Uterus (tissue), 4 donors: Measurements from ENCODE around the gene NUDT6. TPM values are rescaled to one million over a fixed set of nuclear protein-coding genes. Genes with fewer than 3 reads are reported as not detected.

Experiments
- DNase-seq, 2 donors: peaks; one replicate each; pipeline ENCODE4 v3.0.0-alpha.2; 2019 to 2020
- H3K27ac ChIP-seq, 2 donors: fragments of 200-600 bp; sonication (generic); 1 replicate in 1 of 2; 2 replicates in 1 of 2; pipeline ENCODE4 v1.5.1; 2016 to 2018
- H3K27me3 ChIP-seq, 2 donors: fragments of 200-600 bp; sonication (generic); one replicate each; pipeline ENCODE4 v1.5.1; 2018 to 2019; ENCODE audit warnings: control low read depth in 1 of 2
- H3K36me3 ChIP-seq, 2 donors: fragments of 200-600 bp; sonication (generic); one replicate each; pipeline ENCODE4 v1.5.1; 2019; ENCODE audit warnings: control low read depth in 1 of 2
- H3K4me1 ChIP-seq, 2 donors: fragments of 200-600 bp; sonication (generic); one replicate each; pipeline ENCODE4 v1.5.1; 2018 to 2019; ENCODE audit warnings: control low read depth in 1 of 2
- H3K4me3 ChIP-seq, 2 donors: fragments of 200-600 bp; sonication (generic); 1 replicate in 1 of 2; 2 replicates in 1 of 2; pipeline ENCODE4 v1.5.1; 2018 to 2019; ENCODE audit warnings: mild to moderate bottlenecking in 1 of 2
- H3K9me3 ChIP-seq, 2 donors: fragments of 200-600 bp; sonication (generic); one replicate each; pipeline ENCODE4 v1.5.1; 2019; ENCODE audit warnings: control low read depth in 1 of 2
- CTCF ChIP-seq, 4 experiments: fragments of 200-600 bp in 2 of 4; fragments of 450-650 bp in 2 of 4; sonication (generic) in 2 of 4; IDR thresholded peaks; one replicate each; pipeline ENCODE4 v1.5.1; 2016 to 2019; ENCODE audit warnings: antibody characterized with exemption in 4 of 4, mild to moderate bottlenecking in 2 of 4, moderate library complexity in 1 of 4
- POLR2A ChIP-seq, 2 donors: fragments of 450-650 bp; IDR thresholded peaks; one replicate each; pipeline ENCODE4 v1.6.1; 2016; ENCODE audit warnings: antibody characterized with exemption in 2 of 2, mild to moderate bottlenecking in 1 of 2, moderate library complexity in 1 of 2
- intact Hi-C: fragments of 100-400 bp; cut with DNase I; formaldehyde crosslinking; loops from one replicate; pipeline ENCODE4 v1.15.1; 2023; ENCODE audit warnings: low total_unique reads
- total RNA-seq, 4 donors: library from RNA; depleted of rRNA in 3 of 4; stranded (reverse); fragments of >200 nt in 3 of 4; gene quantifications; one replicate each; pipeline versions ENCODE4 v1.1.0 to v1.2.4, GENCODE V29; 2014 to 2023
- donor health status: DM: yes; HTN: yes; CAD: no.

NUDT6 gene
- total RNA-seq, 4 donors from 2014 or later: 6.9 to 29.4 (median 11.6) TPM

DNA sequence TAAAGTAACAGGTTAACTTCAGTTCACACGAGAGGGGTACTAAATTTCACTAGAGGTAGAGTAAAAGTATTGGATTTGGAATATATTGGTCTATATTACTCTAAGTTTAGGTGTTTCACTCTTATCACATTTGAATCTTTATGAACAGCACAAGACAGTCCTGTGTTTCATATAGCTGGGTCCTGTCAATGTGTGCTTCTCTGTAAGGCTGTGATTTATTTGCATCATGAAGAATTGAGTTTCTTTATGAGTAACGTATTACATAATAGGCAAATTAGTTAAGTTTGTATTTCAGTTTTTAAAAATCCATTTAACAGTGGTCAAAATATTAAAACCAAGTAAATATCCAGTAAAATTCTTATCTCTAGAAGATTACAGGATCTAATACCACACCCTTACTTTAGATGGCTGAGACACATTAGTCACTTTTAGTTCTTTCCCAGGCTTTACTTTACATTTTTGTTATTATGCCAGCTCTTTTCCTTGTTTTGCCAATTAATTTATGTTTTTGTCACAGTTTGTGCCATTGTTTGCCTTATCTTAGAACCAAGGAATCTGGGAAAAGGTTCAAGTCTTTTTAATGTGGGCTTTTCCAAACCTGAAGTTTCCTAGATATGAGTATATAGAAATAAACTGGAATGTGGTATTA, 32.1 kb downstream of the NUDT6 start:
- TF ChIP-seq CTCF (IDR thresholded peaks at IDR 0.05) (no peak), POLR2A (IDR thresholded peaks at IDR 0.05) (no peak)
- Histone ChIP-seq H3K27ac (peak overlapping the region; percentile 27 to 67), H3K27me3 (no peaks in the 10 kb centered on the region), H3K36me3 (no peaks in the 10 kb centered on the region), H3K4me1 (no peaks in the 10 kb centered on the region), H3K9me3 (no peaks in the 10 kb centered on the region), H3K4me3 (peak overlapping the region in 1 of 2 donors; percentile 3)
- intact Hi-C loops: no loop called here
- DNase-seq: no peak

DNA sequence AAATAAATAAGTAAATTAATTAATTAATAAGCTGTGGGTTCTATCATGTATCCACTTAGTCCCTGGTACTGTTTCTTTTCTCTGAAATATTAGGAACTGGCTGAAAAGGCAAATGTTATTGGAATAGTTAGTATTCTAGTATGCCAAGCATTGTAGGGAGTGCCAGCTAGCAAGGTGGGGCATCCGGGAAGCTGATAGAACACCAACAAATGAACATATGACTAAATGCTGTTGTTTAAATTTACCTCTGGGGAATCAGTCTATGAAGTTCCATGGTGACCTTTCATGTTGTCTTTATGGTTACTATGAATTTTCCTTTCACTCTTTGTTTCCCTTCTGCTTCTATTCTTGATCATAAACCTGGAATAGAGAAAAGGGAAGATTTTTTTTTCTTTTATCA, 32.7 kb downstream of the NUDT6 start:
- Histone ChIP-seq H3K27me3 (no peaks in the 10 kb centered on the region), H3K9me3 (no peaks in the 10 kb centered on the region), H3K4me1 (no peaks in the 10 kb centered on the region), H3K27ac (peak overlapping the region; percentile 27 to 67), H3K4me3 (peak overlapping the region in 1 of 2 donors; percentile 3), H3K36me3 (no peaks in the 10 kb centered on the region)
- TF ChIP-seq POLR2A (IDR thresholded peaks at IDR 0.05): no peak
- TF ChIP-seq CTCF (IDR thresholded peaks at IDR 0.05): no peak
- DNase-seq: no peak
- intact Hi-C loops: no loop called here

- no peak for DNase-seq
- intact Hi-C loops: no loop called here
- no peak overlapping the region for H3K4me3 ChIP-seq
- H3K9me3 ChIP-seq: no peaks in the 10 kb centered on the region
- H3K36me3 ChIP-seq: no peaks in the 10 kb centered on the region
- no peaks in the 10 kb centered on the region for H3K4me1 ChIP-seq
- no peak for TF ChIP-seq POLR2A (IDR thresholded peaks at IDR 0.05)
- TF ChIP-seq CTCF (IDR thresholded peaks at IDR 0.05): no peak
- no peaks in the 10 kb centered on the region for H3K27me3 ChIP-seq
- H3K27ac ChIP-seq: no peak overlapping the region
These were observed 37.9 kb downstream of the NUDT6 start for GRCh38 chr4:122884499-122884898.

DNA sequence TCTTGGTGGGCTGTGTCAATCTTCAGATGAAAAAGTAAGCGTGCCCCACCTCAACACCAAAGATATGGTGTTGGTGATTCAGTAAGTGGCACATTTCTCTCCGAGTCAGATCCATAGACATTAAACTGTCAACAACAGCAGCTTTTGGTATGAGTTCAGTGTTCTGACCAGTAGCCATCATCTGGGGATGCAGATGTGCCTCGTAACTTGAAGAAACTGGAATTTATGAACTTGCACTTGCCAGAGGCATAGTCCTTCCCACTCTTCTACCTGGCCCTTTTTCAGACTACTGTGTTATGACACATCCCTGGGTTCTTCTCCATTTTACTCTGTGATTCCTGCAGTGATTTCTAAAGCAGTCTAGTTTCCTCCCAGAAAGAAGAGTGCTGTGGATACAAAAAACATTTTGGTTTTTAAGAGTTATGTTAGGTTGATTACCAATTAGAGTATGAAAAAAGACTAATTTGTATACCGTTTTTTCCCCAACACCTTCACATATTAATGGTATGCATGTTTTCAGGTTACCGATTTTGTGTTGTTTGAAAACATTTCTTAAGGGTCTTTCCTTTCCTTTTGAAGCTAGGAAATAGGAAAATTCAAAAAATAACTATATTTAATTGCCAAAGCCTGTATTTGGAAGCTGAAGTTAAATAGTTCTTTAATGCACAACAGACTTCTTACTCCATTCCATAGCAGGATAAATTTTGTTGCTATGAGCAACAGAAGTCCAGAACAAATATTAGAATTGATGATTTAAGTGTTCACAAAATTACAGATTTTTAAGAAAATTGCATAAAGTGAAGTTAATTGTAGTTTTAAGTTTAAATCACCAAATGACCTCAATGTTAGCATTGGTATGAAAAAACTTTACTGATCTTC, 39.3 kb downstream of the NUDT6 start:
- Histone ChIP-seq H3K4me1 (no peaks in the 10 kb centered on the region), H3K36me3 (no peaks in the 10 kb centered on the region), H3K9me3 (no peaks in the 10 kb centered on the region), H3K27ac (no peak overlapping the region), H3K4me3 (no peak overlapping the region), H3K27me3 (no peaks in the 10 kb centered on the region)
- TF ChIP-seq POLR2A (IDR thresholded peaks at IDR 0.05) (no peak), CTCF (IDR thresholded peaks at IDR 0.05) (no peak)
- no peak for DNase-seq
- intact Hi-C loops: no loop called here

- no peak for DNase-seq
- no peaks in the 10 kb centered on the region for H3K36me3 ChIP-seq
- H3K27me3 ChIP-seq: no peaks in the 10 kb centered on the region
- TF ChIP-seq POLR2A (IDR thresholded peaks at IDR 0.05) (no peak), CTCF (IDR thresholded peaks at IDR 0.05) (no peak)
- intact Hi-C loops: no loop called here
- H3K27ac ChIP-seq: no peak overlapping the region
- no peak overlapping the region for H3K4me3 ChIP-seq
- H3K4me1 ChIP-seq: peaks cover 0 to under 1% of the 10 kb centered on the region in 2 donors
- no peaks in the 10 kb centered on the region for H3K9me3 ChIP-seq
These were observed 43.4 kb downstream of the NUDT6 start for GRCh38 chr4:122879001-122879400.
